IPS-18c (cell line): ENCODE results near the gene GNG4.
"Not testable (repeated sequence)": the region's sequence is repeated elsewhere in the genome, so short reads cannot be mapped to it uniquely, and the experiment has no call there.

Source experiments
- H3K4me3 ChIP-seq: 2 replicates; pipeline ENCODE4 v1.7.0; 2013; ENCODE audit warnings: low read depth, mild to moderate bottlenecking, low read length, moderate library complexity; ENCODE audit not compliant: insufficient read depth
- H3K9me3 ChIP-seq: one replicate; pipeline ENCODE4 v1.6.1; 2013; ENCODE audit warnings: mild to moderate bottlenecking, low read length, moderate library complexity; ENCODE audit not compliant: control insufficient read depth, insufficient read depth

Gene GNG4

GRCh38 chr1:235657269-235657668, 7.7 kb upstream of the GNG4 start:
- Histone ChIP-seq H3K9me3 (no peaks in the 10 kb centered on the region), H3K4me3 (no peak overlapping the region)

- no peak overlapping the region for H3K4me3 ChIP-seq
- H3K9me3 ChIP-seq, result no peaks in the 10 kb centered on the region
These were observed 2.8 kb upstream of the GNG4 start for GRCh38 chr1:235652364-235652763.

GRCh38 chr1:235651170-235651806, 1.7 kb upstream of the GNG4 start:
- H3K4me3 ChIP-seq, result peak overlapping the region; percentile 67; the same call in 1 of the 2 replicates
- no peaks in the 10 kb centered on the region for H3K9me3 ChIP-seq

GRCh38 chr1:235650341-235651169, 971 bp upstream of the GNG4 start:
- Histone ChIP-seq H3K9me3 (no peaks in the 10 kb centered on the region), H3K4me3 (peak overlapping the region; percentile 67)

GRCh38 chr1:235648954-235649367, 623 bp downstream of the GNG4 start:
- Histone ChIP-seq H3K9me3 (peaks cover 2% of the 10 kb centered on the region), H3K4me3 (peak overlapping the region; percentile 68)

- H3K9me3 ChIP-seq, result peaks cover 2% of the 10 kb centered on the region
These were observed 1.1 kb downstream of the GNG4 start for GRCh38 chr1:235648407-235648907.

GRCh38 chr1:235647537-235647936, 2.0 kb downstream of the GNG4 start:
- not testable (repeated sequence) for H3K4me3 ChIP-seq, H3K9me3 ChIP-seq

More at GRCh38 chr1:235648407-235648907, 1.1 kb downstream of the GNG4 start:
- peak overlapping the region; percentile 68 for H3K4me3 ChIP-seq

GRCh38 chr1:235646463-235646862, 3.1 kb downstream of the GNG4 start:
- H3K9me3 ChIP-seq, result peaks cover 2% of the 10 kb centered on the region
- H3K4me3 ChIP-seq, result no peak overlapping the region

- peaks cover 2% of the 10 kb centered on the region for H3K9me3 ChIP-seq
- no peak overlapping the region for H3K4me3 ChIP-seq
These were observed 4.8 kb downstream of the GNG4 start for GRCh38 chr1:235644693-235645305.

GRCh38 chr1:235643837-235644692, 5.5 kb downstream of the GNG4 start:
- Histone ChIP-seq H3K4me3 (no peak overlapping the region; the same call in 1 of the 2 replicates), H3K9me3 (peaks cover 2% of the 10 kb centered on the region)

- H3K4me3 ChIP-seq, result peak overlapping the region; percentile 20; the same call in 1 of the 2 replicates
- H3K9me3 ChIP-seq, result peaks cover 2% of the 10 kb centered on the region
These were observed 6.6 kb downstream of the GNG4 start for GRCh38 chr1:235642943-235643371.

GRCh38 chr1:235642011-235642942, 7.3 kb downstream of the GNG4 start:
- Histone ChIP-seq H3K4me3 (no peak overlapping the region; the same call in 1 of the 2 replicates), H3K9me3 (peaks cover 2% of the 10 kb centered on the region)

- Histone ChIP-seq H3K9me3 (peaks cover 2% of the 10 kb centered on the region), H3K4me3 (no peak overlapping the region)
These were observed 9.0 kb downstream of the GNG4 start for GRCh38 chr1:235640580-235640979.

GRCh38 chr1:235639226-235640205, 10.1 kb downstream of the GNG4 start:
- Histone ChIP-seq H3K9me3 (no peaks in the 10 kb centered on the region), H3K4me3 (no peak overlapping the region)

- H3K4me3 ChIP-seq, H3K9me3 ChIP-seq: not testable (repeated sequence)
These were observed 11.0 kb downstream of the GNG4 start for GRCh38 chr1:235638612-235639011.
